ENCODE results near the gene PRND.

DNA sequence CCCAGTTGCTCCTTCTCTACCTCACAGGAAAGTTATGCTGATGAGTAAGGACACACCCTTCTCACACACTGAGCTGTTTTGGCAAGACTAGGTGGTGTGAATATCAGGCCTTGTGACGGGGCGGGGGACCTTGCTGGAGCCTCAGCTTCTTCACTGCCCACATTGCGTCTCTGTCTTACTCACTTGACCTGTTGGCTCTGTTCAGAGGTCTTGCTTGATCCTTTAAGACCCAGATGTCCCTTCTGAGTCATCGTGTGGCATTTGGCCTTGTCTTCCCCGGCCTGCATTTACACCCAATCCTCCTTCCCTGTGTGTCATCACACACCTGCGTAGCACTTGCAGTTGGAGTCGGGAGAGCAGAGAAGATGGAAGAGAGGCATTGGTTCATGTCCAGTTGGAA, 8.3 kb upstream of the PRND start:
- TF ChIP-seq GABPA (IDR thresholded peaks at IDR 0.05; ENCODE audit: low read depth): no peak
- TF ChIP-seq, protein P1, sequence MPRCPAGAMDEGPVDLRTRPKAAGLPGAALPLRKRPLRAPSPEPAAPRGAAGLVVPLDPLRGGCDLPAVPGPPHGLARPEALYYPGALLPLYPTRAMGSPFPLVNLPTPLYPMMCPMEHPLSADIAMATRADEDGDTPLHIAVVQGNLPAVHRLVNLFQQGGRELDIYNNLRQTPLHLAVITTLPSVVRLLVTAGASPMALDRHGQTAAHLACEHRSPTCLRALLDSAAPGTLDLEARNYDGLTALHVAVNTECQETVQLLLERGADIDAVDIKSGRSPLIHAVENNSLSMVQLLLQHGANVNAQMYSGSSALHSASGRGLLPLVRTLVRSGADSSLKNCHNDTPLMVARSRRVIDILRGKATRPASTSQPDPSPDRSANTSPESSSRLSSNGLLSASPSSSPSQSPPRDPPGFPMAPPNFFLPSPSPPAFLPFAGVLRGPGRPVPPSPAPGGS (IDR thresholded peaks at IDR 0.05; ENCODE audit: borderline replicate concordance, insufficient read depth, low read depth, low read length, poor library complexity, severe bottlenecking): no peak
- TF ChIP-seq, protein P2, sequence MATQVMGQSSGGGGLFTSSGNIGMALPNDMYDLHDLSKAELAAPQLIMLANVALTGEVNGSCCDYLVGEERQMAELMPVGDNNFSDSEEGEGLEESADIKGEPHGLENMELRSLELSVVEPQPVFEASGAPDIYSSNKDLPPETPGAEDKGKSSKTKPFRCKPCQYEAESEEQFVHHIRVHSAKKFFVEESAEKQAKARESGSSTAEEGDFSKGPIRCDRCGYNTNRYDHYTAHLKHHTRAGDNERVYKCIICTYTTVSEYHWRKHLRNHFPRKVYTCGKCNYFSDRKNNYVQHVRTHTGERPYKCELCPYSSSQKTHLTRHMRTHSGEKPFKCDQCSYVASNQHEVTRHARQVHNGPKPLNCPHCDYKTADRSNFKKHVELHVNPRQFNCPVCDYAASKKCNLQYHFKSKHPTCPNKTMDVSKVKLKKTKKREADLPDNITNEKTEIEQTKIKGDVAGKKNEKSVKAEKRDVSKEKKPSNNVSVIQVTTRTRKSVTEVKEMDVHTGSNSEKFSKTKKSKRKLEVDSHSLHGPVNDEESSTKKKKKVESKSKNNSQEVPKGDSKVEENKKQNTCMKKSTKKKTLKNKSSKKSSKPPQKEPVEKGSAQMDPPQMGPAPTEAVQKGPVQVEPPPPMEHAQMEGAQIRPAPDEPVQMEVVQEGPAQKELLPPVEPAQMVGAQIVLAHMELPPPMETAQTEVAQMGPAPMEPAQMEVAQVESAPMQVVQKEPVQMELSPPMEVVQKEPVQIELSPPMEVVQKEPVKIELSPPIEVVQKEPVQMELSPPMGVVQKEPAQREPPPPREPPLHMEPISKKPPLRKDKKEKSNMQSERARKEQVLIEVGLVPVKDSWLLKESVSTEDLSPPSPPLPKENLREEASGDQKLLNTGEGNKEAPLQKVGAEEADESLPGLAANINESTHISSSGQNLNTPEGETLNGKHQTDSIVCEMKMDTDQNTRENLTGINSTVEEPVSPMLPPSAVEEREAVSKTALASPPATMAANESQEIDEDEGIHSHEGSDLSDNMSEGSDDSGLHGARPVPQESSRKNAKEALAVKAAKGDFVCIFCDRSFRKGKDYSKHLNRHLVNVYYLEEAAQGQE (IDR thresholded peaks at IDR 0.05; ENCODE audit: low read depth, low read length): no peak
- TF ChIP-seq, protein P3, sequence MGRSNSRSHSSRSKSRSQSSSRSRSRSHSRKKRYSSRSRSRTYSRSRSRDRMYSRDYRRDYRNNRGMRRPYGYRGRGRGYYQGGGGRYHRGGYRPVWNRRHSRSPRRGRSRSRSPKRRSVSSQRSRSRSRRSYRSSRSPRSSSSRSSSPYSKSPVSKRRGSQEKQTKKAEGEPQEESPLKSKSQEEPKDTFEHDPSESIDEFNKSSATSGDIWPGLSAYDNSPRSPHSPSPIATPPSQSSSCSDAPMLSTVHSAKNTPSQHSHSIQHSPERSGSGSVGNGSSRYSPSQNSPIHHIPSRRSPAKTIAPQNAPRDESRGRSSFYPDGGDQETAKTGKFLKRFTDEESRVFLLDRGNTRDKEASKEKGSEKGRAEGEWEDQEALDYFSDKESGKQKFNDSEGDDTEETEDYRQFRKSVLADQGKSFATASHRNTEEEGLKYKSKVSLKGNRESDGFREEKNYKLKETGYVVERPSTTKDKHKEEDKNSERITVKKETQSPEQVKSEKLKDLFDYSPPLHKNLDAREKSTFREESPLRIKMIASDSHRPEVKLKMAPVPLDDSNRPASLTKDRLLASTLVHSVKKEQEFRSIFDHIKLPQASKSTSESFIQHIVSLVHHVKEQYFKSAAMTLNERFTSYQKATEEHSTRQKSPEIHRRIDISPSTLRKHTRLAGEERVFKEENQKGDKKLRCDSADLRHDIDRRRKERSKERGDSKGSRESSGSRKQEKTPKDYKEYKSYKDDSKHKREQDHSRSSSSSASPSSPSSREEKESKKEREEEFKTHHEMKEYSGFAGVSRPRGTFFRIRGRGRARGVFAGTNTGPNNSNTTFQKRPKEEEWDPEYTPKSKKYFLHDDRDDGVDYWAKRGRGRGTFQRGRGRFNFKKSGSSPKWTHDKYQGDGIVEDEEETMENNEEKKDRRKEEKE (IDR thresholded peaks at IDR 0.05): no peak
- TF ChIP-seq, protein P4, sequence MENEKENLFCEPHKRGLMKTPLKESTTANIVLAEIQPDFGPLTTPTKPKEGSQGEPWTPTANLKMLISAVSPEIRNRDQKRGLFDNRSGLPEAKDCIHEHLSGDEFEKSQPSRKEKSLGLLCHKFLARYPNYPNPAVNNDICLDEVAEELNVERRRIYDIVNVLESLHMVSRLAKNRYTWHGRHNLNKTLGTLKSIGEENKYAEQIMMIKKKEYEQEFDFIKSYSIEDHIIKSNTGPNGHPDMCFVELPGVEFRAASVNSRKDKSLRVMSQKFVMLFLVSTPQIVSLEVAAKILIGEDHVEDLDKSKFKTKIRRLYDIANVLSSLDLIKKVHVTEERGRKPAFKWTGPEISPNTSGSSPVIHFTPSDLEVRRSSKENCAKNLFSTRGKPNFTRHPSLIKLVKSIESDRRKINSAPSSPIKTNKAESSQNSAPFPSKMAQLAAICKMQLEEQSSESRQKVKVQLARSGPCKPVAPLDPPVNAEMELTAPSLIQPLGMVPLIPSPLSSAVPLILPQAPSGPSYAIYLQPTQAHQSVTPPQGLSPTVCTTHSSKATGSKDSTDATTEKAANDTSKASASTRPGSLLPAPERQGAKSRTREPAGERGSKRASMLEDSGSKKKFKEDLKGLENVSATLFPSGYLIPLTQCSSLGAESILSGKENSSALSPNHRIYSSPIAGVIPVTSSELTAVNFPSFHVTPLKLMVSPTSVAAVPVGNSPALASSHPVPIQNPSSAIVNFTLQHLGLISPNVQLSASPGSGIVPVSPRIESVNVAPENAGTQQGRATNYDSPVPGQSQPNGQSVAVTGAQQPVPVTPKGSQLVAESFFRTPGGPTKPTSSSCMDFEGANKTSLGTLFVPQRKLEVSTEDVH (IDR thresholded peaks at IDR 0.05; ENCODE audit: low read depth, partially characterized antibody): no peak
- TF ChIP-seq, protein P5, sequence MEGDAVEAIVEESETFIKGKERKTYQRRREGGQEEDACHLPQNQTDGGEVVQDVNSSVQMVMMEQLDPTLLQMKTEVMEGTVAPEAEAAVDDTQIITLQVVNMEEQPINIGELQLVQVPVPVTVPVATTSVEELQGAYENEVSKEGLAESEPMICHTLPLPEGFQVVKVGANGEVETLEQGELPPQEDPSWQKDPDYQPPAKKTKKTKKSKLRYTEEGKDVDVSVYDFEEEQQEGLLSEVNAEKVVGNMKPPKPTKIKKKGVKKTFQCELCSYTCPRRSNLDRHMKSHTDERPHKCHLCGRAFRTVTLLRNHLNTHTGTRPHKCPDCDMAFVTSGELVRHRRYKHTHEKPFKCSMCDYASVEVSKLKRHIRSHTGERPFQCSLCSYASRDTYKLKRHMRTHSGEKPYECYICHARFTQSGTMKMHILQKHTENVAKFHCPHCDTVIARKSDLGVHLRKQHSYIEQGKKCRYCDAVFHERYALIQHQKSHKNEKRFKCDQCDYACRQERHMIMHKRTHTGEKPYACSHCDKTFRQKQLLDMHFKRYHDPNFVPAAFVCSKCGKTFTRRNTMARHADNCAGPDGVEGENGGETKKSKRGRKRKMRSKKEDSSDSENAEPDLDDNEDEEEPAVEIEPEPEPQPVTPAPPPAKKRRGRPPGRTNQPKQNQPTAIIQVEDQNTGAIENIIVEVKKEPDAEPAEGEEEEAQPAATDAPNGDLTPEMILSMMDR (IDR thresholded peaks at IDR 0.05 in 2 of 3, conservative IDR thresholded peaks at IDR 0.05 in 1 of 3; ENCODE audit: control insufficient read depth in 2 of 3, extremely low read depth in 1 of 3, insufficient read depth in 1 of 3, low read depth in 3 of 3, low read length in 3 of 3): no peak
- TF ChIP-seq YY1 (IDR thresholded peaks at IDR 0.05; ENCODE audit: low read depth, low read length): no peak
- no peak for TF ChIP-seq EZH2 (IDR thresholded peaks at IDR 0.05; ENCODE audit: borderline replicate concordance, control insufficient read depth, low read depth, low read length)
- no peak for TF ChIP-seq TCF12 (IDR thresholded peaks at IDR 0.05; ENCODE audit: low read depth, low read length)
- no peak for TF ChIP-seq POLR2AphosphoS5 (IDR thresholded peaks at IDR 0.05; ENCODE audit: low read length)
- no peak for TF ChIP-seq BCL11A (IDR thresholded peaks at IDR 0.05; ENCODE audit: low read depth, low read length)
- no peak for TF ChIP-seq ZNF622 (IDR thresholded peaks at IDR 0.05)
- no peak for TF ChIP-seq ZSCAN29 (IDR thresholded peaks at IDR 0.05)
- TF ChIP-seq RCOR1 (conservative IDR thresholded peaks at IDR 0.05; ENCODE audit: low read depth, low read length): no peak
